Measurements from ENCODE around the gene LRRC51.

Gene LRRC51

DNA sequence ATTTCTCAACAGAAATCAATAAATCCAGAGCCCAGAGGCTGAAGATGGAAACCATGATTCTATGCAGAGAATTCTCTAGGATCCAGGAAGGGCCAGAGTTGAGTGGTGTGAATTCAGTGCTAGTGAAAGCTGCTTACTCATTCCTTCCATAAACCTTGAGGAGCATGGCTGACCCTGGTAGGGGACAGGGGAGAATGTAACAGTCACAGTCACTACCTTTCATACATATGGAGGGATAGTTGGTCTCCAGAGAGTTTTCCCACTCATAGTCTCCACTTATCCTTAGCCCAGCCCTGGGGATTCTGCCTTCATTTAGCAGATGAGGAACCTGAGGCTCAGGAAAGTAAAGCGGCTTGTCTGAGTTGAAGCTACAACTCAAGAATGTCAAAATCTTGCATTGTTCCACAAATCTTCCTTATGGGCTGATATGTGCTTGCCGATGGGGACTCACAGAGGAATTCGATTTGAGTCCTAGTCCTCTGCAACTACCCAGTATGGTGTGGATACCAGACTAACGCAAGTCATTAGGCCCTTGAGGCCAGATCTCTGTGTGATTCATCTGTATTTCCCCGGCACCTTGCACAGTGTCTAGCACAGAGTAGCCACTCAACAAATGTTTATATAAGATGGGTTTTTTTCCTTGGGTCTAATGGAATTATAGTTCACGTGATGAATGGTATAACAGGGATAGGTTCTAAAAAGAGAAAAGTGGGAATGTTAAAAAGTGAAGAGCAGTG is 35.5 kb downstream of the LRRC51 start:
- no peak for DNase-seq
- Histone ChIP-seq H3K36me3 (peaks cover 1% of the 10 kb centered on the region; the same call in 1 of the 2 replicates), H3K9me3 (no peaks in the 10 kb centered on the region), H3K4me1 (peaks cover 8% of the 10 kb centered on the region), H3K4me3 (ENCODE audit: low read depth, low read length) (no peak overlapping the region), H3K27me3 (no peaks in the 10 kb centered on the region)
- TF ChIP-seq, protein P1, sequence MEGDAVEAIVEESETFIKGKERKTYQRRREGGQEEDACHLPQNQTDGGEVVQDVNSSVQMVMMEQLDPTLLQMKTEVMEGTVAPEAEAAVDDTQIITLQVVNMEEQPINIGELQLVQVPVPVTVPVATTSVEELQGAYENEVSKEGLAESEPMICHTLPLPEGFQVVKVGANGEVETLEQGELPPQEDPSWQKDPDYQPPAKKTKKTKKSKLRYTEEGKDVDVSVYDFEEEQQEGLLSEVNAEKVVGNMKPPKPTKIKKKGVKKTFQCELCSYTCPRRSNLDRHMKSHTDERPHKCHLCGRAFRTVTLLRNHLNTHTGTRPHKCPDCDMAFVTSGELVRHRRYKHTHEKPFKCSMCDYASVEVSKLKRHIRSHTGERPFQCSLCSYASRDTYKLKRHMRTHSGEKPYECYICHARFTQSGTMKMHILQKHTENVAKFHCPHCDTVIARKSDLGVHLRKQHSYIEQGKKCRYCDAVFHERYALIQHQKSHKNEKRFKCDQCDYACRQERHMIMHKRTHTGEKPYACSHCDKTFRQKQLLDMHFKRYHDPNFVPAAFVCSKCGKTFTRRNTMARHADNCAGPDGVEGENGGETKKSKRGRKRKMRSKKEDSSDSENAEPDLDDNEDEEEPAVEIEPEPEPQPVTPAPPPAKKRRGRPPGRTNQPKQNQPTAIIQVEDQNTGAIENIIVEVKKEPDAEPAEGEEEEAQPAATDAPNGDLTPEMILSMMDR (IDR thresholded peaks at IDR 0.05; ENCODE audit: low read depth, low read length), result no peak

DNA sequence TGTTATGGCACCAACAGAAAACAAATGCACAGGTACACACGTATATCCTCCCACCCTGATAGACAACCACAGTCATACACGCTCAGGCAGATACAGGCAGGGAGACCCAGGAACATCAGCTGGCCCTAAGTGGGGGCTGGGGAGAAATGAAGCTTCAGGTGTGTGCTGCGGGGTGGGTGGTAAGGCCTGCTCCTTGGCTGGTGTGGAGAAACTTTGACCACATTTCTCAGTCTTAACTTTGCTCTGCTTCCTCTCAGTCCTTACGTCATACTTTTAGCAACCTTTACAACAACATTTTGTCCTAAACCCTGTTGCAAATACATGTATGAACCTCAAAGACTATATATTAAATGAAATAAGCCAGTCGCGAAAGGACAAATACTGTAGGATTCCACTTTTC is 38.5 kb downstream of the LRRC51 start:
- TF ChIP-seq, protein P1 (IDR thresholded peaks at IDR 0.05; ENCODE audit: low read depth, low read length), result no peak
- no peak for DNase-seq
- Histone ChIP-seq H3K4me3 (ENCODE audit: low read depth, low read length) (no peak overlapping the region), H3K9me3 (no peaks in the 10 kb centered on the region), H3K36me3 (no peaks in the 10 kb centered on the region), H3K27me3 (no peaks in the 10 kb centered on the region), H3K4me1 (no peaks in the 10 kb centered on the region)

DNA sequence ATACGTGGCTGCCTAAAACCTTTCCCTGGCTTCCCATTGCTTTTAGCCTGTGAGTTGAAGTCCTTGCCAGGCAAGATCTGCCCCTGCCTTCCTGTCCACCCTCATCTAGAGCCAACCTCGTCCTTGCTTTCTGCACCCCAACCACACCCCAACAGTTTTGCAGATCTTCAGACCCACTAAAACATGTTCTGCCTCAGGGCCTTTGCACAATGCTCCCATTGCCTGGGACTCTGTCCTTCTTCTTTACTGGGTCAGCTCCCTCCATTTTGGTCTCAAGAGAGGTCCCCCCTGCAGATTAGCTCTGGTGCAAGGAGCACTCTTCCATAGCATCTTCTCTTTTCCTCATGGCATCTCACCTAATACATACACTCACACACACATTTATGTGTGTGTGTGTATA is 40.3 kb downstream of the LRRC51 start:
- Histone ChIP-seq H3K9me3 (no peaks in the 10 kb centered on the region), H3K4me1 (no peaks in the 10 kb centered on the region), H3K27me3 (no peaks in the 10 kb centered on the region), H3K4me3 (ENCODE audit: low read depth, low read length) (no peak overlapping the region), H3K36me3 (no peaks in the 10 kb centered on the region)
- TF ChIP-seq, protein P1 (IDR thresholded peaks at IDR 0.05; ENCODE audit: low read depth, low read length), result no peak
- DNase-seq, result no peak

DNA sequence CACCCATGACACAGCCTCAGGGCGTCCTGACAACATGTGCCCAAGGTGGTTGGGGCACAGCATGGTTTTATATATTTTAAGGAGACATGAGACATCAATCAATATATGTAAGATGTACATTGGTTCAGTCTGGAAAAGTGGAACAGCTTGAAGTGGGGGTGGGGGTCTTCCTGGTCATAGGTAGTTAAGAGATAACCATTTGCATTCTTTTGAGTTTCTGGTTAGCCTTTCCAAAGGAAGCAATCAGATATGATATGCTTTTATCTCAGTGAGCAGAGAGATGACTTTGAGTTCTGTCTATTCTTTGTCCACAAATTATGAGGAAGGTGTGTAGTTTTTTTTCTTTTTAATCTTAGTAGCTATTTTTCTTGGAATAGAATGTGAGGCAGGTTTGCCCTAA is 42.0 kb downstream of the LRRC51 start:
- TF ChIP-seq, protein P1 (IDR thresholded peaks at IDR 0.05; ENCODE audit: low read depth, low read length), result no peak
- no peaks in the 10 kb centered on the region for H3K27me3 ChIP-seq
- no peak for DNase-seq
- no peaks in the 10 kb centered on the region for H3K9me3 ChIP-seq
- H3K36me3 ChIP-seq, result no peaks in the 10 kb centered on the region
- H3K4me1 ChIP-seq, result no peaks in the 10 kb centered on the region
- H3K4me3 ChIP-seq (ENCODE audit: low read depth, low read length), result no peak overlapping the region

DNA sequence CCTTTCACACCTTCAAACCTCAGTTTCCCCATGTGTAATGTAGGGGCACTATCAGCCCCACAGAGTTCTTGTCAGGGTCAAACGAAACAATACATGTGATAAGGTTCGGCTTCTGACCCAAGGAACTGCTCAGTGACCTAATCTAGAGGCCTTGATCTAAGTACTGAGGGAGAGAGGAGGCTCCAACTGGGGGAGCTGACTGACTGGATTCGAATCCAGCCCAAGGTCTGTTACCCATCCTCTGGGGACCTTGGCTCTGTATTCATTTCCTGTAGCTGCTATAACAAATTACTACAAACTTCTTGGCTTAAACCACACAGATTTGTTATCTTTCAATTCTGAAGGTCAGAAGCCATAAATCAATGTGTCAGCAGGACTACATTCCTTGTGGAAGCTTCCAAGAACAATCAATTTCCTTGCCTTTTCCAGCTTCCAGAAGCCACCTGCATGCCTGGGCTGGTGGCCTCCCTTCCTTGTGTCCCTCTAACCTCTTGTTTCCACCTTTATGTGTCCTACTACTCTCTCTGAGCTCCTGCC is 42.5 kb downstream of the LRRC51 start:
- Histone ChIP-seq H3K9me3 (no peaks in the 10 kb centered on the region), H3K36me3 (no peaks in the 10 kb centered on the region), H3K27me3 (no peaks in the 10 kb centered on the region), H3K4me1 (no peaks in the 10 kb centered on the region), H3K4me3 (ENCODE audit: low read depth, low read length) (no peak overlapping the region)
- TF ChIP-seq, protein P1 (IDR thresholded peaks at IDR 0.05; ENCODE audit: low read depth, low read length), result no peak
- no peak for DNase-seq

DNA sequence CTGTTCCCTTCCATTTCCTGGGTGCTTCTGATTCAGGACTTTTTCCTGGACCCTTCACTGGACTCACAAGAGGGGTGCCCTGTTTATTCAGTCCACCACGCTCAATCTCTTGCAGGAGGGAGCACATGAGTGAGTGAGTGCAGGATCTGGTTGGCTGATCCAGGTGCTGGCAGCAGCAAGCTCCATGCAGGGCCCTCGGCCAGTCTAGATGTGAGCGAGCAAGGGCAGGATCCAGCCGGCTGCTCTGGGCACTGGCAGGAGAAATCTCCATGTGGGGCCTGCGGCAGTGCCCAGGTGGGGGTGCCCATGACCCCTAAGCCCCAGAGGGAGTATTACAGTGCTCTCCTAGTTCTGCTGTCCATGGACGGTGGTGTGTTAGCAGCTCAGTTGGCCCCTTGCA is 43.4 kb downstream of the LRRC51 start:
- Histone ChIP-seq H3K4me1 (no peaks in the 10 kb centered on the region), H3K4me3 (ENCODE audit: low read depth, low read length) (no peak overlapping the region), H3K27me3 (no peaks in the 10 kb centered on the region), H3K9me3 (no peaks in the 10 kb centered on the region), H3K36me3 (no peaks in the 10 kb centered on the region)
- TF ChIP-seq, protein P1 (IDR thresholded peaks at IDR 0.05; ENCODE audit: low read depth, low read length), result no peak
- no peak for DNase-seq

Measured in BE2C (cell line).